Lower lobe of right lung (tissue), 2 donors: ENCODE results near the gene USP9Y. TPM values are rescaled to one million over a fixed set of nuclear protein-coding genes. Genes with fewer than 3 reads are reported as not detected.
"Not testable (repeated sequence)": the region's sequence is repeated elsewhere in the genome, so short reads cannot be mapped to it uniquely, and the experiment has no call there.

Source experiments
- ATAC-seq, 2 donors: fragments of 200-7000 bp; cut with Tn5 transposase; one replicate each; pipeline ENCODE4 v1.9.1; 2020 to 2022; ENCODE audit warnings: mild to moderate bottlenecking in 2 of 2, moderate library complexity in 2 of 2
- DNase-seq: peaks from one replicate; pipeline ENCODE4 v3.0.0-alpha.2; 2020
- H3K27ac ChIP-seq: fragments of 200-600 bp; one replicate; pipeline ENCODE4 v1.8.0; 2022
- H3K27me3 ChIP-seq: fragments of 200-600 bp; one replicate; pipeline ENCODE4 v1.8.0; 2022; ENCODE audit warnings: low read depth
- H3K36me3 ChIP-seq: fragments of 200-600 bp; one replicate; pipeline ENCODE4 v1.8.0; 2022; ENCODE audit warnings: mild to moderate bottlenecking
- H3K4me1 ChIP-seq: fragments of 200-600 bp; one replicate; pipeline ENCODE4 v1.8.0; 2022
- H3K4me3 ChIP-seq: fragments of 200-600 bp; one replicate; pipeline ENCODE4 v1.8.0; 2022; ENCODE audit warnings: mild to moderate bottlenecking
- H3K9me3 ChIP-seq: fragments of 200-600 bp; one replicate; pipeline ENCODE4 v1.8.0; 2022
- intact Hi-C: fragments of 100-400 bp; cut with DNase I; formaldehyde crosslinking; loops from one replicate; pipeline ENCODE4 v1.11.0; 2022
- long read RNA-seq: library from polyadenylated mRNA; unstranded; transcript quantifications from one replicate; pipeline ENCODE4 v2.0.0, GENCODE V29; 2021
- total RNA-seq: library from RNA; stranded (reverse); fragmentation: NEBNext Ultra II Directional; extraction: Animal tissue kit (Norgen Biotek cat#: 25700); gene quantifications from one replicate; pipeline ENCODE4 v1.2.1, GENCODE V29; 2021
- TF ChIP-seq, protein P1 (sequence below): fragments of 200-600 bp; IDR thresholded peaks from one replicate; pipeline ENCODE4 v1.8.0; 2022; ENCODE audit warnings: antibody characterized with exemption, mild to moderate bottlenecking
- donor health status: DM: no; HTN: yes; CAD: no; lungs with severe emphysema.

The USP9Y gene, protein sequence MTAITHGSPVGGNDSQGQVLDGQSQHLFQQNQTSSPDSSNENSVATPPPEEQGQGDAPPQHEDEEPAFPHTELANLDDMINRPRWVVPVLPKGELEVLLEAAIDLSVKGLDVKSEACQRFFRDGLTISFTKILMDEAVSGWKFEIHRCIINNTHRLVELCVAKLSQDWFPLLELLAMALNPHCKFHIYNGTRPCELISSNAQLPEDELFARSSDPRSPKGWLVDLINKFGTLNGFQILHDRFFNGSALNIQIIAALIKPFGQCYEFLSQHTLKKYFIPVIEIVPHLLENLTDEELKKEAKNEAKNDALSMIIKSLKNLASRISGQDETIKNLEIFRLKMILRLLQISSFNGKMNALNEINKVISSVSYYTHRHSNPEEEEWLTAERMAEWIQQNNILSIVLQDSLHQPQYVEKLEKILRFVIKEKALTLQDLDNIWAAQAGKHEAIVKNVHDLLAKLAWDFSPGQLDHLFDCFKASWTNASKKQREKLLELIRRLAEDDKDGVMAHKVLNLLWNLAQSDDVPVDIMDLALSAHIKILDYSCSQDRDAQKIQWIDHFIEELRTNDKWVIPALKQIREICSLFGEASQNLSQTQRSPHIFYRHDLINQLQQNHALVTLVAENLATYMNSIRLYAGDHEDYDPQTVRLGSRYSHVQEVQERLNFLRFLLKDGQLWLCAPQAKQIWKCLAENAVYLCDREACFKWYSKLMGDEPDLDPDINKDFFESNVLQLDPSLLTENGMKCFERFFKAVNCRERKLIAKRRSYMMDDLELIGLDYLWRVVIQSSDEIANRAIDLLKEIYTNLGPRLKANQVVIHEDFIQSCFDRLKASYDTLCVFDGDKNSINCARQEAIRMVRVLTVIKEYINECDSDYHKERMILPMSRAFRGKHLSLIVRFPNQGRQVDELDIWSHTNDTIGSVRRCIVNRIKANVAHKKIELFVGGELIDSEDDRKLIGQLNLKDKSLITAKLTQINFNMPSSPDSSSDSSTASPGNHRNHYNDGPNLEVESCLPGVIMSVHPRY (N-terminal part only)
- total RNA-seq, result 17.7 TPM
- long read RNA-seq, partial matches to known transcripts, result 3 of 5 reads
- long read RNA-seq, other reads (novel, unspliced or antisense), result 2 of 5 reads

GRCh38 chrY:12701181-12701695 lies at the start of gene USP9Y:
Gene USP9Y, plus strand, starts transcription at chrY:12701231. Its CDS starts 8,217 bp downstream, at chrY:12709448.
- no peaks in the 10 kb centered on the region for H3K4me1 ChIP-seq
- no peak within 1 kb of the TSS for H3K4me3 ChIP-seq
- H3K9me3 ChIP-seq, result peaks cover 10% of the 10 kb centered on the region
- no peak for ATAC-seq
- H3K27me3 ChIP-seq, result no peaks in the 10 kb centered on the region
- DNase-seq, result no peak
- intact Hi-C loops, result no loop called here
- TF ChIP-seq, protein P1, sequence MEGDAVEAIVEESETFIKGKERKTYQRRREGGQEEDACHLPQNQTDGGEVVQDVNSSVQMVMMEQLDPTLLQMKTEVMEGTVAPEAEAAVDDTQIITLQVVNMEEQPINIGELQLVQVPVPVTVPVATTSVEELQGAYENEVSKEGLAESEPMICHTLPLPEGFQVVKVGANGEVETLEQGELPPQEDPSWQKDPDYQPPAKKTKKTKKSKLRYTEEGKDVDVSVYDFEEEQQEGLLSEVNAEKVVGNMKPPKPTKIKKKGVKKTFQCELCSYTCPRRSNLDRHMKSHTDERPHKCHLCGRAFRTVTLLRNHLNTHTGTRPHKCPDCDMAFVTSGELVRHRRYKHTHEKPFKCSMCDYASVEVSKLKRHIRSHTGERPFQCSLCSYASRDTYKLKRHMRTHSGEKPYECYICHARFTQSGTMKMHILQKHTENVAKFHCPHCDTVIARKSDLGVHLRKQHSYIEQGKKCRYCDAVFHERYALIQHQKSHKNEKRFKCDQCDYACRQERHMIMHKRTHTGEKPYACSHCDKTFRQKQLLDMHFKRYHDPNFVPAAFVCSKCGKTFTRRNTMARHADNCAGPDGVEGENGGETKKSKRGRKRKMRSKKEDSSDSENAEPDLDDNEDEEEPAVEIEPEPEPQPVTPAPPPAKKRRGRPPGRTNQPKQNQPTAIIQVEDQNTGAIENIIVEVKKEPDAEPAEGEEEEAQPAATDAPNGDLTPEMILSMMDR, result no peak
- H3K27ac ChIP-seq, result no peak within 1 kb of the TSS
- H3K36me3 ChIP-seq, result no peaks in the 10 kb centered on the region

DNA sequence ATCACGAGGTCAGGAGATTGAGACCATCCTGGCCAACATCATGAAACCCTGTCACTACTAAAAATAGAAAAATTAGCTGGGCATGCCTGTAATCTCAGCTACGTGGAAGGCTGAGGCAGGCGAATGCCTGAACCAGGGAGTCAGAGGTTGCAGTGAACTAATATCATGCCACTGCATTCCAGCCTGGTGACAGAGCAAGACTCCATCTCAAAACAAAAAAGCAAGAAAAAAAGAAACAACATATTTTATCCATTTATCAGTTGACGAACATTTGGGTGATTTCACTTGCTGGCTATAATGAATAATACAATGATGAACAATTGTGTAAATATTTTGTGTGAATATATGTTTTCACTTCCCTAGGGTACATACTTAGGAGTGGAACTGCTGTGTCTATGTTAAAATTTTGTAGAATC lies 49.4 kb upstream of the USP9Y start:
- Histone ChIP-seq H3K4me1 (no peaks in the 10 kb centered on the region), H3K9me3 (no peaks in the 10 kb centered on the region), H3K27me3 (no peaks in the 10 kb centered on the region), H3K27ac (no peak overlapping the region), H3K36me3 (no peaks in the 10 kb centered on the region), H3K4me3 (no peak overlapping the region)
- no peak for DNase-seq
- TF ChIP-seq, protein P1, result no peak
- intact Hi-C loops, result no loop called here
- ATAC-seq, result no peak

DNA sequence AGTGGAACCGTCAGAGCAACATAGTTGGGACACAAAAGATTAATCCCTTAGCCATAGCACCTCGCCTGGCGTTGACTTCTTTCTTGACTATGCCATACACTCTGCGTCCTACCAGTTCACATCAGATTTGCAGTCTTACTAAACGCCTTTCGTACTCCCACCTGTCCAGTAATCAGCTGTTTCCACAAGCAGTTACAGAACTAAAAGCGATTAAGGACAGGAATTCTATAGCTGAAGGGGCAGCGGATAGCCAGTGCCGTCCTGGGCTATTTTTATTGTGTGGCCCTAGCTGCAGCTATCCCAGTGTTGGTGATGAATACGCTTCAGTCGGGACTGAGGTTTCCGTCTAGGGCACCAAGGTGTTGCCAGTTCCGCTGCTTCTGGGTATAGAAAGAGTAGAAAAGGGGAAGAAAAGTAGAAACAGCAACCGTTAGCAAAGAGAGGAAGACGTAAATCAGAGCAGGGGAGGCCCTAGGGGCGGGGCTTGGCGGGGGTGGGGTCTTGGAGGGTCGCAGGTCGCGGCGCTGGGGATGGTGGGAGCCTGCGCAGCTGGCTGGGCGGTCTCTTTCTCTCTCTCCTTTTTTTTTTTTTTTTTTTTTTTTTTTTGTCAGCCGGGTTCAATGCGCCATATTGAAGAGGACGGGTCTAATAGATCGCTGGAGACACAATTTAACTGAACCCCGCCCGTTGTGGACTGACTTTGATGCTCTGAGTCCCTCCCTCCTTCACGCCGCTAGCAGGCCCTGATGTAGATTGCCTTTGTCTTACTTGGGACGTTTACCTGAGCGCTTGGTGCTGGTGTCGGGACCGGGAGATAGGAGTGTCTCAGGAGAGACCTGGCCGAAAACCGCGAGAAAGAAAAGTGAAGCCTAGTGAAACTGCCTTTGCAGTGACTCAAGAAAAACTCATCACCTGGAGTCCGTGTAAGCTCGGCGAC lies 39.0 kb upstream of the USP9Y start:
- ATAC-seq, result peak in 1 of 2 donors; percentile 97
- peak; percentile 81 for DNase-seq
- Histone ChIP-seq H3K9me3 (no peaks in the 10 kb centered on the region), H3K4me3 (peak overlapping the region; percentile 68), H3K4me1 (no peaks in the 10 kb centered on the region), H3K27ac (peak overlapping the region; percentile 84), H3K27me3 (no peaks in the 10 kb centered on the region), H3K36me3 (no peaks in the 10 kb centered on the region)
- TF ChIP-seq, protein P1, result no peak
- intact Hi-C loops, result no loop called here

- Histone ChIP-seq H3K36me3 (peaks cover 2% of the 10 kb centered on the region), H3K4me1 (no peaks in the 10 kb centered on the region), H3K9me3 (no peaks in the 10 kb centered on the region), H3K27me3 (no peaks in the 10 kb centered on the region), H3K27ac (peak overlapping the region; percentile 84), H3K4me3 (peak overlapping the region; percentile 68)
- TF ChIP-seq, protein P1, result no peak
- peak in 1 of 2 donors; percentile 80 for ATAC-seq
- peak; percentile 57 for DNase-seq
- intact Hi-C loops, result no loop called here
Observed at GRCh38 chrY:12662745-12663591, 38.1 kb upstream of the USP9Y start.

- peak overlapping the region; percentile 84 for H3K27ac ChIP-seq
- intact Hi-C loops, ATAC-seq: not testable (repeated sequence)
Observed at GRCh38 chrY:12663845-12664244, 37.2 kb upstream of the USP9Y start.

More at GRCh38 chrY:12663845-12664244, 37.2 kb upstream of the USP9Y start:
- H3K9me3 ChIP-seq, H3K4me1 ChIP-seq, DNase-seq, H3K27me3 ChIP-seq, H3K36me3 ChIP-seq: not testable (repeated sequence)
- H3K4me3 ChIP-seq, result peak overlapping the region; percentile 68
